GM18508 (cell line): ENCODE measurements around the gene UGT1A1.

Source experiments
- ATAC-seq: cut with Tn5 transposase; IDR thresholded peaks from one replicate; pipeline ENCODE4 v1.9.1; 2021; ENCODE audit warnings: moderate number of reproducible peaks; ENCODE audit not compliant: insufficient read depth, unreplicated experiment

Gene UGT1A1

DNA sequence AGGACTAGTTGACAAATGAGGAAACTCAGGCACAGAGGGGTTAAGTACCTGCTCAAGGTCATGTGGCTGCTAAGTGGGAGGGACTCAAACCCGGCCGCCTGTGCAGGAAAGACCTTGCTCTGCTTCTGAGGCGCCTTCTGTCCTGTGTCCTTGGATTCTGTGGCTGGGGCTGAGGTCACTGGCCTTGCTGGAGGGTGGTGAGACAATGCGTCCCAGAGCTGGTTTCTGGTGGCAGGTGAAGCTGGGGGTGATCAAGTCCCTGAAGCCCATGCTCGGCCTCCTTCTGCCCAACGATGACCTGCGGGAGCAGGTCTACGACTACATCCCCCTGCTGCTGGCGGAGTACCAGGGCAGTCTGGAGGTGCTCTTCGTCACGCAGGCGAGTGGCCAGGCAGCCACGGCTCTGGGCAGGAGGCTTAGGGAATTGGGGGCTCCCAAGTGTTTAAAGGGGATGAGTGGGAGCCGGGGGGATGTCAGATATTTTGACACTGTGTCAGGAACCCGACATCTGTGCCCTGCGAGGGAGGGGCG is 34.1 kb downstream of the UGT1A1 start:
- no peak for ATAC-seq

DNA sequence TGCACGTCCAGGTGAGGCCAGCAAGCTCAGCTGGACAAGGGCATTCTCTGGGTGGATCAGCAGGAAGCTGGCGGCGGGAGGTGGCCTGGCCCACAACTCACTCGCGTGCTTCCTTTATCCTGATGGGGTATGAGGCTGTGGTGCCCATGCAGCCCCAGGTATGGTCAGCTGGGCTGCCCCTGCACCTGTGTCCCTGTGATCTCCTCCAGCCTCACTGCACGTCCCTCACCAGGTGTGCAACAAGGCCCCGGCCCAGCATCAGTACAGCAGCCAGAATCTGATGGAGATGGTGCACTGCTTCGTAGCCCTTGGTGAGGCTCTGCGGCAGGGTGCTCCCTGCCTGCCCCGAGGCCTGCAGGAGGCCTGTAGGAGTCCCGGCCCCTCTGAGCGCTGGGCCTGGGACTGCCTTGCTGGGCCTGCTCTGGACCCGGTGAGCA is 35.7 kb downstream of the UGT1A1 start:
- no peak for ATAC-seq

DNA sequence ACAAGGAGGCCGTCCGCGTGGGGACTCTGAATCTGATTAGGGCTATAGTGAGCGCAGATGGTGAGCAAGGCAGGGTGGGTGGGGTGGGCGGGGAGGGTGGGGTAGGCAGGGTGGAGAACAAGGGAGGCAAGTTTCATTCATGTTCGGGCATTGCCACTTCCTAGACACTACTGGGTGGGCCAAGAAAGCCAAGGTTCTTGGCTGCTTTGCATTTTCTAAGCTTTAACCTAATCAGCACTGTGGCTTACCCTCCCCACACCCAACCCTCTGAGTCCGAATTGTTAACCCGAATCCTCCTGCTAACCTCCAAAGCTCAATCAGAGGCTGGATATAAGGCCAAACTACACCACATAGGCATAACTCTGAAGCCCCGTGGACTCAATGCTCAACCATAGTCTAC is 36.2 kb downstream of the UGT1A1 start:
- no peak for ATAC-seq

DNA sequence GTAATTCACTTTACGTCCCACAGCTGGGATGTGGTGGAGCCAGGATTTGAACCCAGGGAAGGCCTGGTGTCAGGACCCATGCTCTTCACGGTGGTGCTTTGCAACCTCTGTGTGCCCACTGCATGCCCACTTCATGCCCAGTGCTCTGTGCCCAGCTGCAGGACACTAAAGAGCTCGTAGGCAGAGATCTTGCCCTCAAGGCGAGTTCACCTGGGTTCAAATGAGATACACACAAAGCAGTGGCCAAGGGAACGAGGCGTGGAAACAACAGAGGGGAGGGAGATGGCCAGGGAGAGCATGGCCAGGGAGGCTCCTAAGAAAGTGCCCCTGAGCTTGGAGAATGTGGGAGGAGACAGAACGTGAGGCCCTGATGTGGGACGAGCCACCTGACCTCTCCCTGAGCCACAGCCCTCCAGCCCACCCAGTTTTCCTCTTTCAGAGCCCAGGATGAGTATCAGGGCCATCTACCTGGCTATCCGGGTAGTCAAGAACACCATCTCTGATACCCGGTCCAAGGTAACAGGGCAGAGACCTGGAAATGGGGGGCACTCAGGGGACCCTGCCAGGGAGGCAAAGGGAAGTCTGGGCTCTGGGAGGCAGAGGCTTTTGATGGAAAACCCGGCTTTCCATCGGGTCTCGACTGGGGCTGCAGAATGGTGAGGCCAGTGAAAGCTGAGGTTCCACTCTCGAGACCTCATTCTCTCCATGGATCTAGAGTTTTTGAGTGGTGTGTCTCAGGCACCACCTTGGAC is 38.4 kb downstream of the UGT1A1 start:
- no peak for ATAC-seq

DNA sequence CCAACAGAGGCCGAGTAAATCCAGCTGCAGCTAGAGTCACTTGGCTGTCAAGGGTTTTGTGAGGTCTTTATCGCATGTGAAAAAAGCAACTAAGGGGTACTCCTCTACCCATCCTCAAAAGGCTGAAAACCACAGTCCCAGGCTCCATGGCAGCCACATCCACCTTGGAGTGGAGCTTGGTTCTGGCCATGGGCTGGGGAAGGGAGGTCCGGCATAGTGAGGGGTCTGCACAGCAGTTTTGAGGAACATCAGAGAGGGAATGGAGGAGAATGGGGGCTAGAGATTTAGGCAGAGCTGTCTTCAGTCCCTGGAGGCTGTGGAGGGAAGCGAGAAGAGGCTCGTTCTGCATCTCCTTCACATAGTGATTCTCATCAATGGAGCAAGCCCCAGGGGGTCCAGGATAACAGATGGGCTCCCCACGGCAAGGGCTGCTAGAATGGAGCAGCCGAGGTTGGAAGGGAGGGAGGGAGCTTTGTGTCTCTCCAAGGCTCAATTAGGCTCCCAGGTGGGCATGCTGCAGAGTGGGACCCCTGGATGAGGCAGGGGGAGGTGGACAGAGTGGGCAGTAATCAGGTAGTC is 39.1 kb downstream of the UGT1A1 start:
- no peak for ATAC-seq

DNA sequence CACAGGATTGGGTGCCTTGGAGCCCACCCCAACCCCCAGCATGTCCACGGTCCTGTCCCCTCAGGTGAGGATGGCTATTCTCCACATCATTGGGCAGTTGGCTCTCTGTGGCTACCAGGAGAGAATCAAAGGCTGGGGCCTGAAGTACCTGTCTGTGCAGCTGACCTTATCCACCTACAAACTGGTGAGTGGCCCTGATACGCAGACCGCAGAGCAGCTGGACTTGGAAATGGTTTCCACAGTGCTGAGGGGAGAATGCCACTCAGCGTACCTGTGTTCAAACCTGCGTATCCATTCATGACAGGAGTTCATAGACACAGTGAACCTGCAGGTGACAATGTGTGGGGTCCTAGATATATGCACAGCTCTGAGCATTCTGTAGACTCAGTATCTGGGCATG is 39.6 kb downstream of the UGT1A1 start:
- ATAC-seq: no peak

DNA sequence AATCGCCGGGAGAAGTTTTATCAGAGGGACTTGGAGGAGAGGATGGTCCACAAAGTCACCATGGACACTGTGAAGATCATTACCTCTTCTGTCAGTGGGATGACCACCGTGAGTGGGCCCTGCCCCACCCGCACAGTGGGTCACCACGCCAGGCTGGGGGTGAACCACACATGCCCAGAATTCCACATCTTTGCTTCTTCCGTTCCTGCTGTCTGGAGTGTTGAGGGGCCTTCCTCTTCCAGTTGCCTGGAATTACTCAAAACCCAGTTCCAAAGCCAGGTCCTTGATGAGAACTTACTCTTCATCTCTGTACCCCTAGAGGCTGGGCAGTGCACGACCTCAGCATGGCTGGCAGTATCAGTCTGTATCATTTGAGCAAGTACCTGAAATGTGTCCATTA is 40.1 kb downstream of the UGT1A1 start:
- ATAC-seq: no peak

DNA sequence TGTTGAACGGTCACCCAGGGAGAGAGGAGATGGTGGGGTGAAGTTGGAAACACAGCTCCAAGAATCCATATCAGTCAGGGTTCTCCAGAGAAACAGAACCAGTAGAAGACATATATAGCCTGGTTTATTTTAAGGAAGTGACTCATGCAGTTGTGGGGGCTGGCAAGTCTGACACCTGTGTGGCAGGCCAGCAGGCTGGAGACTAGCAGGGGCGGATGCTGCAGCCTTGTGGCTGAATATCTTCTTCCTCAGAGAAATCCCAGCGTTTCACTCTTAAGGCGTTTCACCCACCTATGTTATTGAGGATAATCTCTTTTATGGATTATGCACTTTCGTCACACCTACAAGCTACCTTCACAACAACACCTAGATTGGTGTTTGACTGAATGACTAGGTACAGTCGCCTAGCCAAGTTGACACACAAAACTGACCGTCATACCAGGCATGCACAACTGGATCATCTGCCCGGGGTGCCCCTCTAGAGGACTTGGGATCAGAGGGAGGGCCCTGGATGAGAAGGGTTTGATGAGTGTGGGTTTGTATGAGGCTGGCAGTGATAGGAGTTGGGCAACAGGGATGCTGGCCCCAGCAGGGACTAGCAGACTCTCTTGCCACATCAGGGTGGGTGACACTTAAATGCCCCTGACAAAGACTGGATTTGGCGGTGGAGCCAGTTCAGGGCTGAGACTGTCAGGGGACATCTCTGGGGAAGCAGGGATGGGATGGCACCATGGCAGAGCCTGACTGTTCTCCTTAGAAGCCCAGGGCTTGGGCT is 41.5 kb downstream of the UGT1A1 start:
- no peak for ATAC-seq

DNA sequence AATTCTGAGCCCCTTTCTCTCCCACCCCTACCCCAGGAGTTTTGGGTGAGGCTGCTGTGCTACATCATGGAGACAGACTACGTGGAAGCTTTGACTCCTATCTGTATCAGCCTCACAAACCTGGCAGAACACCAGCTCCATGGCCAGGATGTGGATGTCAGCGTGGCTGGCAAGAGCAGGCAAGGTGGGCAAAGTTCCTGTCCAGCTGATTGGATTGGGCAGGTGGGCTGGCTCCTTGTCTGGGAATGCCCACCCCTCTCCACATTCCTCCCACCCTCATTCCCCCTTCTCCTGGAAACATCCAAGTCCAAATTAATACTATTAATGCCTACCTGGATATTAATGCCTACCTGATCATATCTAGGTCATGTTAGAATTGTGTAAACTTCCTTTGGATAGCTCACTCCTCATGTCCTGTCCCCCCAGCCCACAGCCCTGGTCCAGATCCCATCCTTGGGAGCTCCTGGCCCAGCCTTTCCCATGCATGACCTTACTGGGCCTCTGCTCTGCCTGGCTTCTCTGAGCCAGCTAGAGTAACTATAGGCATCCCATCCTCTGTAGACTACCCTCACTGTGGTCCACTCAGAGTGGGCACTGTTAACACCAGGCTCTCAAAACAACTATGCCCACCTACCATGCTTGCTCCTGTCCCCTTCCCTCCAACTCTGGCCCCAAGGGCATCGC is 42.2 kb downstream of the UGT1A1 start:
- ATAC-seq: no peak

DNA sequence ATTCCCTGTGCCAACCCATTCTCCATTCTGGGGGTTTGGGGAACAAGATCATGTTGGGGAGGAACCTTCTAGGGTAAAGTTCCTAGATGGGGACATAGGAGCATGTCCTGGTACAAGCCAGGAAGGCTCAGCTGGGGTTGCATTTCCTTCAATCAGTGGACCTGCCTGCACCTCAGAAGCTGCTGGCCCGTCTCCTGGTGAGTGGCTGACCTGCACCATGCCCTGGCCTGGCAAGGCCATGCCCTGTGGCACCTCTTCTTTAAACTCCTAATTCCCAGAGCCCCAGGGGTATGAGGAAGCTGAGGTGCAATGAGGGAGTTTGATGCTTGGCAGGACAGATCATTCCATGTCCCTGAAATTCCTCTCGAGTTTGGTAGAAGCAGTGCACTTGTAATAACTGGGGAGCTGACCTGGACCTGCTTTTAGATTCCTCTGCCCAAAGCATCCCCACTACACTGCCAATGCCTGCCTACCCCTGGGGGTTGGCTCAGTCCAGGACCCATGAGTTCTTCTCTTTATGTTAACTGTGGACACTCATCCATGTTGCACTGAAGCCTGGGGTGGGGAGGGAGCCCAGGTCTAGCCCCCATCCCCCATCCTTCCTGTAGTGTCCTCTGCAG is 43.3 kb downstream of the UGT1A1 start:
- ATAC-seq: no peak

DNA sequence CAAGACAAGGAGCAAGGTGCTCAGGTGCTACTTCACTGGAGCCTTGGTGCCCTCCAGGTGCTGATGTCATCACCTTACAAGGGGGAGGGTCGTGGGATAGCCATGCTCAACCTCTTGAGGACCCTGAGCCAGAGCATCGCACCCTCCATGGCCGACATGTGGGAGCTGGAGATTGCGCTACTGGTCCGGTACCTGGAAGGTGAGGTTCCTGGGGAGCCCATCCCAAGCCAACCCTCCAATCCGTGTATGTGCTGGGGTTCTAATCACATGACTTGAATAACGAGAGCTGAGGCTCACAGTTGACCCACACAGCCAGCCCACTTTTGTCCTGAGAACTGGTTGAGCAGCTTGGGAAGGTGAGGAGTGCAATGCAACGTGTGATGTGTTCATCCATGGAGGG is 43.9 kb downstream of the UGT1A1 start:
- ATAC-seq: no peak

DNA sequence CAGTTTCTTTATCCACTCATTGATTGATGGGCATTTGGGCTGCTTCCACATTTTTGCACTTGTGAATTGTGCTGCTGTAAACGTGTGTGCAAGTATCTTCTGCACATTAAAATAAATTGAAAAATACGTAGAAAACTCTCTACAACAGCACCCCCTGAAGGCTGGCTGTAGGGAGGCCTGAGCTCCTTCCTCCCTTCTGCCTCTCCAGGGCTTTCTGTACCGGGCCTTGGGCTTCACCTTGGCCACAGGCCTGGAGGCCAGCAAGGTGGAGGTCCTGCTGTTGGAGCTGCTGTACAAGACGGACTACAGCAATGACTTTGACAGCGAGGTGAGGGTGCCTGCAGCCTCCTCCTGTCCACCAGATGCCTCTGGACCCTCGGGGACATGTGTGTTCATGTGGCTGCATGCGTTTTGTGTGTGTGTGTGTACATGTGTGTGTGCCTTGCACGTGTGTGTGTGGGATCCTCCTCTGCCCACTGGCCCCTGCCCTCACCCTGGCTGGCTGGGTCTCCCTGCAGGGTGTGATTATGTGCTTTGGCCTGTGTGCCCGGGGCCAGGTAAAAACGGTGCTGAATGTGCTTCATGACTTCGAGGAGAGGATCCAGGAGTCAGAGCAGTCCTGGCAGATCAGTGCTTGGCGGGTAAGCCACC is 47.3 kb downstream of the UGT1A1 start:
- ATAC-seq: no peak

DNA sequence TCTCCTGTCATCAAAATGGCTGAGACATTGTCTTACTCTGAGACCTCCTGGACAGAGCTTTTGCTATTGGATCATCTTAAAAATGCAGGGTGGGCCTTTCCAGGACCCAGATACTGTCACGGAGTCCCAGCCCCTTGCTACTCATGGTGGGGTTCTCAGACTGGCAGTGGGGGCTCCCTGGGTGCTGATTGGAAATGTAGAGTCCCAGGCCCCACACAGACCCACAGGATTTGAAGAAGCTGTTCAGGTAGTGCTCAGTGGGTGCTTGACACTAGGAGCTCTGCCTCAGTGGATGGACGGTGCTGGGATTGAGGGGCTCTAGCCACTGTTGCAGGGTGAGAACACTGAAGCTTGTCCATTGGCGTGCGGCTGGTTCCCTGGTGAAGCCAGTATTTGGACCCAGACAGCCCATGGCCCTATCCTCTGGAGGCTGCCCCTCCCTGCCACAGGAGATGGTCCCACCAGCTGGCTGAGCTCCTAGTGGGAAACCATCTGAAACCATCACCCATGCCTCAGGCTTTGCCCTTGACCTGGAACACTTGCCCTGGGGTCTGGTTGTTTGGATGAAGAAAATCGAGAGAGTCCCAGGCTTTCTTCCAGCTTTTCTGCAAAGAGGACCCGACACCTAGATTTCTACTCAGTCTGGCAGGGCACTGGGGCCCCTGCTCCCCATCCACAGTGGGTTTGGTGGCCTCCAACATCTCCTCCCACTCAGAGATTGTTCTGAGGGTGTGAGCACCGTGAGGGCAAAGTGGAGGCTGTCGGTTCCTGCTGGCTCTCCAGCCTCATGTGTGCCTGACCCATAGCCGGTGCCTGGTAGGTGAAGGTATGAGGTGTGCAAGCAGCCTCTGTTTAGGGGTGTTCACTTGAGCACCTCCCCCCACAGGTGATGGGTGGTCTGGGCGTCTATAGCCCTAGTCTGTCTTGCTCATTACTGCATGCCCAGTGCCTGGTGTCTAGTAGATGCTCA is 48.2 kb downstream of the UGT1A1 start:
- ATAC-seq: no peak

DNA sequence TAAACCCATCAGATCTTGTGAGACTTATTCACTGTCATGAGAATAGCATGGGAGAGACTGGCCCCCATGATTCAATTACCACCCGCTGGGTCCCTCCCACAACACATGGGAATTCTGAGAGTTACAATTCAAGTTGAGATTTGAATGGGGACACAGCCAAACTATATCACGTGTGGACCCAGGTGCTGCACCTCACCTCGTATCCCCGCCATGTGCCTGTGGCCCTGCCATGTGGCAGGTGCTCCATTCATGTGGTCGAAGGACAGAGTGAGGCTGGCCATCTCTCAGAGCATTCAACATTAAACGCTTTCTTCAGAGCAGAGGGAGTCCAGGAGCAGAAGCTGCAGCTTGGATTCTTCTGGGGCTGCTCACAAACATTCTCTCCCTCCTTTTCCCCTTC is 50.3 kb downstream of the UGT1A1 start:
- no peak for ATAC-seq

DNA sequence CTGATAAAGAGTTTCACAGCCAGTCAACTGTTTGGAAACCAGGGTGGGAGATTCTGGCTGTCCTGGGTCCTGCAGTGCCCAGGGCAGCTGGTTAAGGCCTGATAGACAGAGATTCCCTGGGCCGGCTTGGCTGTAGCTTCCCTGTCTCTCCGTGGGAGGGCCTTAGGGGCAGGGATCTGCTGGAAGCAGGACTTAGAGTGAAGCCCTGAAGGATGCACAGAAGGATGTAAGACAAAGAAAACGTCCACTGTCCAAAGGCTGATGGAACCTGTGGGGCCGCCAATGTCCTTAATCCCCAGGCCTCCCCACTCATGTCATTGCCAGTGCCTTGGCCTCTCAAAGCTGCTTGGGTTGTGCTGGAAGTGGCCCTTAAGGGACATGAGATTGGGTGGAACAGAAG is 51.0 kb downstream of the UGT1A1 start:
- ATAC-seq: no peak

DNA sequence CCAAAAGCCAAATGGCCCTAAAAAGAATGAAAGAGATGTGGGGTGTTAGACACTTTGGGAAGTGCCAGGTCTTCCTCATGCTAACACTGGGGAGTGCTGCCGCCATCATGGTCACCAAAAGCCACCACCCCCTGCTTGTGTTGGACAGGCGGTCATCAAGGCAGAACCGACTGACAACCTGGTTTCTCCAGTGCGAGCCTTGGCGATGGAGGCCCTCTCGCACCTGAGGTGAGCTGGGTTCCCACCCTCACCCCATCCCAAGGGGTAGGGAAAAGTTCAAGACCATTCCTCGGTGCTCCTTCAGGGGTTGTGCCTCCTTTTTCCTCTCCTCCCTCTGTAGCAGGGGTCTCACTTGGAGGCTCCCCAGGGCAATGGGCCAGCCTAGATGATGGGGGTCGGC is 51.7 kb downstream of the UGT1A1 start:
- ATAC-seq: no peak

DNA sequence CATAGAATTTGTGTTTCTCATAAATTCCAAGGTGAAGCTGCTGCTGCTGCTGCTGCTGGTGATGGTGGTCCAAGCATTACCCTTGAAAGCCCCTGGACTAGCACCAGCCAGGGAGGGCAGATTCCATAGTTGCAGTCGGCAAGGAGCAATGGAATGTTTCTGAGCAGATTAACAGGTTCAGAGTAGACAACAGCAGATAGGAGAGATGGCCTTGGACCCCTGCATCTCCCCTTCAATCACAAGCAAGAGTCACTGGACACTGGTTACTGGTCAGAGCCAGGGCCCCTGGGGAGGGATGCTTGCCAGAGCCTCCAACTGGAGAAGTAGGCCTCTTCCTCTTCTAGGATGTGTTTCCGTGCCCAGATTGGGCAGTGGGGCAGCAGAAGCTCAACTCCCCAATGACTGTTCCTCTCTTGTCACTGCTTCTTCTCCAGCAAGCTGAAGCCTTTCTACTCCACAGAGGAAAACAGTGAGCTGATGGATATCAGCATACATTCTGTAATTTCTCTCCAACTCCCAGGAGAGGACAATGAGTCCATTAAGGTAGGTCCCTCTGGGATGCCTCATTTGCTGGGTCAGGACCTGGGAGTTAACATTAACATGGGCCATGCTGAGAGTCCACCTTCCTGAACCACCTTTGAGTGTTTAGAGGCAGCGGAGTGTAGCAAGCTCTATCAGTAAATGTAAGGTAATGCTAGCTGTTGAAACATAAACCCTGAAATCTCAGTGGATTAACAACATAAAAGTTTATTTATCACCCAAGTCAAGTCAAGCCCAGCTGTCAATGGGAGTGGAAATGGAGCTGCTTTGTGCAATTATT is 53.4 kb downstream of the UGT1A1 start:
- no peak for ATAC-seq
